ENCODE data around the gene KCNC4.

The KCNC4 gene

DNA sequence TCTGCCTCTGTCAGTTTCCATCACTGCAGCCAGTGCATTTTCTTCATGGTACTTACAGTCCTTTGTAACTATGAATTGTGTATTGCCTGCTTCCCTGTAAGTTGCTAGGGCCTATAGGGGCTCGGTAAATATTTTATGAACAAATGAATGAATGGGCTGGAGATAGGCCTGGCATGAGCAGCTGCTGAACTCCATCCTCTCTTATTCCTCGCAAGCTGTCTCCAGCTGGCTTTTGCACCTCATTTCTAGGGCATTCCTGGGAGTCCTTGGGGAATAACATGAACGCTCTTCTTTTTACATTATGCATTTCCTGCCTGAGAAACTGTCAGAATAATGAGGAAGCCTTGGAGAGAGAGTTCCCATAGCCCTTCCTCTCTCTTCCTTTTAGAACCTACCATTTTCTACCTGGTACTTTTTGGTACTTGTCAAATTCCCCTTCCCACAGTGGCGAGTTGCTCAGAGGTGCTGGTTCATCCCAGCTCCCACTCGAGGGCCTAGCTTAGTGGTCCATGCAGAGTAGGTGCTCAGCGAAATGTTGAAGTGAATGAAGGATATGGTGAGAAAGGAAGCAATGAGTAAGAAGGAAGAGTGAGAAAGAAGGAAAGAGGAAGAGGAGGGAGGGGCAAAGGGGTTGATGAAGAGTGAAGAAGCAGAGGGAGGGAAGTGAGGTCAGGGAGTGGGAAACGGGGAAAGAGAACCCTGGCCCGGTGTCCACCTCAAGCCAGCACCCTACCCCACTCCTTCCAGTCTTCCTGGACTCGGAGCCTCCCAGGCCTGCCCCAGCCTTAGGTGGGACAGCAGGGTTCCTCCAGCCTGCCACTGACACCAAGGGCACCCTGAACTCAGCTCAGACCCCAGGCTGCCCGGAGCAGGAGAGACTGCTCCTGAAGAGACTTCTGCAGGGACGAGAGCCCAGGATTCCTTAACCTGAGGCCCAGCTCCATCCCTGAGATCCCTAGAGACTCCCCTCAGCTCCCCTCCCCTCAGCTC, 29.6 kb downstream of the KCNC4 start:
- Histone ChIP-seq H3K27ac (ENCODE audit: low read length, poor library complexity, severe bottlenecking) (no peak overlapping the region), H3K4me2 (ENCODE audit: low read length, poor library complexity, severe bottlenecking) (no peak overlapping the region), H2AK5ac (ENCODE audit: low read length, severe bottlenecking) (no peak overlapping the region), H4K8ac (ENCODE audit: low read length) (no peak overlapping the region), H3K4ac (ENCODE audit: low read depth in 1 of 2, low read length in 2 of 2) (no peak overlapping the region), H2BK5ac (ENCODE audit: low read depth, low read length, poor library complexity, severe bottlenecking) (no peak overlapping the region), H4K91ac (ENCODE audit: low read length) (no peak overlapping the region), H3K9me3 (ENCODE audit: control insufficient read depth, low read length) (no peaks in the 10 kb centered on the region), H3K79me1 (replicated peaks; ENCODE audit: low read length, poor library complexity, severe bottlenecking) (no peaks in the 10 kb centered on the region), H3K23ac (ENCODE audit: low read length in 2 of 2) (no peak overlapping the region), H3K36me3 (ENCODE audit: control insufficient read depth in 1 of 2, insufficient read depth in 2 of 2, low read depth in 1 of 2, low read length in 2 of 2) (no peaks in the 10 kb centered on the region), H2BK15ac (ENCODE audit: low read depth, poor library complexity, severe bottlenecking) (no peak overlapping the region), H3K18ac (ENCODE audit: low read depth in 1 of 2, low read length in 2 of 2) (no peak overlapping the region), H2BK12ac (ENCODE audit: low read length in 2 of 2) (no peak overlapping the region), H3K9ac (ENCODE audit: low read length) (no peak overlapping the region), H3K27me3 (ENCODE audit: control insufficient read depth in 1 of 2, insufficient read depth in 1 of 2, low read length in 2 of 2) (peaks cover 0 to 69% of the 10 kb centered on the region in 2 experiments), H3K14ac (ENCODE audit: low read length in 2 of 2) (peak overlapping the region in 1 of 2 experiments; percentile 35), H2AFZ (ENCODE audit: low read depth, low read length) (no peak overlapping the region), H3K4me1 (ENCODE audit: control insufficient read depth, insufficient read depth, low read depth, low read length) (no peaks in the 10 kb centered on the region), H3K4me3 (ENCODE audit: insufficient read depth in 1 of 2, low read depth in 1 of 2, low read length in 2 of 2) (no peak overlapping the region), H2BK120ac (ENCODE audit: low read depth, low read length) (no peak overlapping the region)
- peak; percentile 4 for DNase-seq
- 67% methylated on average over 10 of the region's 11 CpGs for WGBS

DNA sequence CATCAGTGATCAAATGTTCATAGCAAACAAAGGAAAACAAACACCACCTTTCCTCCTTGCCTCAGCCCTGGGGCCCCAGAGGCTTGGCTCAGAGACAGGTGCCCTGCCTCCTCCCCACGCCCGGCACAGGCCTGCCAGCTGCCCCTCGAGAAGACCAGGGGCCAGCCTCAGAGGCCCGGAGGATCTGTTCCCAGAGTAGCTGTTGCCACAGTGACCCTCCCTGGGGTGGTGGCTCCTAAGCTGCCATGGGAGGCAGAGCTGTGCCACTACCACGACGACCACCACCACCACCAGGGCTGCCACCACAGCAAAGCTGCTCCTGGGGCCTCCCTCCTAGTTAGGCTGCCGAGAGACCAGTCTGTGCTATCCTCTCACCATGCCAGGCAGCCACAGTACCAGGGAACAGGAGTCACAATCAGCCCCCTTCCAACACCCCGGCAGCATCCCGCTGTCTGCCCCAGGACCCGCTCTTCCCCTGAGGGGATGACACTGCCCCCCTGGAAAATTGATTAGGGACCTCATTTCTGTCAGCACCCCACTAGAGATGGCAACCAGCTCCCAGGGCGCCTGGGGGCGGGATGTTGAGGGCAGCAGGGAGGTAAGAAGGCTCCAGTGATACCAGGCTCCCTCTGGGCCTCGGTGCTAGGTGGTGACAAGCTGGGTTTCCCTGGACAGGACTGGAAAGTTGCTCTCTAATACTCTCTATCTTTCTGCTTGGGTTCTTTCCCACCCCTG, 30.5 kb downstream of the KCNC4 start:
- H2AFZ ChIP-seq (ENCODE audit: low read depth, low read length): no peak overlapping the region
- H3K4me3 ChIP-seq (ENCODE audit: insufficient read depth in 1 of 2, low read depth in 1 of 2, low read length in 2 of 2): no peak overlapping the region
- no peak overlapping the region for H4K8ac ChIP-seq (ENCODE audit: low read length)

DNA sequence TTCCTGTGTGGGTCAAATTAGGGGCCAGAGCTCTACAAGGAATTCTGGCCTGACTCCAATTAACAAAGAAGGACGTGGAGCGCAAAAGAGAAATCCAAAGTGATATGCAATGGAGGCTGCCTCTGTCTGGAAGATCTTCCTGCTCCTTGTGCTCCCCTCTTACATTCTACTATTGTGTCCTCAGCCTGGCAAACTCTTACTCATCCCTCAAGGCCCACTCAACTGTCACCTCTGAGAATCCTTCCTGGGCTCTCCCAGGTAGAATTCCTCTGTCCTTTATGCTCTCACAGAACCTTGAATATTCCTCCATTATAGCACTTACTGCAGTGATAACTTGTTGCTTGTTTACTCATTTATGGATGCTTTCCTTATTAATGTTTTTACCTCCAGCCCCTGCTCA, 31.4 kb downstream of the KCNC4 start:
- Histone ChIP-seq H3K4me3 (ENCODE audit: insufficient read depth in 1 of 2, low read depth in 1 of 2, low read length in 2 of 2) (no peak overlapping the region), H2BK5ac (ENCODE audit: low read depth, low read length, poor library complexity, severe bottlenecking) (no peak overlapping the region)
- 12% methylated on average over 2 of the region's 2 CpGs for WGBS

More for the DNA sequence above, 30.5 kb downstream of the KCNC4 start:
- H3K79me1 ChIP-seq (replicated peaks; ENCODE audit: low read length, poor library complexity, severe bottlenecking): no peaks in the 10 kb centered on the region
- no peak overlapping the region for H2AK5ac ChIP-seq (ENCODE audit: low read length, severe bottlenecking)
- H3K27me3 ChIP-seq (ENCODE audit: control insufficient read depth in 1 of 2, insufficient read depth in 1 of 2, low read length in 2 of 2): peaks cover 0 to 69% of the 10 kb centered on the region in 2 experiments
- no peak overlapping the region for H3K14ac ChIP-seq (ENCODE audit: low read length in 2 of 2)
- no peaks in the 10 kb centered on the region for H3K4me1 ChIP-seq (ENCODE audit: control insufficient read depth, insufficient read depth, low read depth, low read length)
- WGBS: 81% methylated on average over 13 of the region's 13 CpGs
- H2BK120ac ChIP-seq (ENCODE audit: low read depth, low read length): no peak overlapping the region
- no peaks in the 10 kb centered on the region for H3K36me3 ChIP-seq (ENCODE audit: control insufficient read depth in 1 of 2, insufficient read depth in 2 of 2, low read depth in 1 of 2, low read length in 2 of 2)
- H3K4ac ChIP-seq (ENCODE audit: low read depth in 1 of 2, low read length in 2 of 2): no peak overlapping the region
- no peak overlapping the region for H2BK15ac ChIP-seq (ENCODE audit: low read depth, poor library complexity, severe bottlenecking)
- no peaks in the 10 kb centered on the region for H3K9me3 ChIP-seq (ENCODE audit: control insufficient read depth, low read length)
- no peak overlapping the region for H3K18ac ChIP-seq (ENCODE audit: low read depth in 1 of 2, low read length in 2 of 2)
- H3K23ac ChIP-seq (ENCODE audit: low read length in 2 of 2): no peak overlapping the region
- no peak overlapping the region for H3K27ac ChIP-seq (ENCODE audit: low read length, poor library complexity, severe bottlenecking)
- no peak overlapping the region for H2BK12ac ChIP-seq (ENCODE audit: low read length in 2 of 2)
- H2BK5ac ChIP-seq (ENCODE audit: low read depth, low read length, poor library complexity, severe bottlenecking): no peak overlapping the region
- H4K91ac ChIP-seq (ENCODE audit: low read length): no peak overlapping the region
- H3K9ac ChIP-seq (ENCODE audit: low read length): no peak overlapping the region
- DNase-seq: no peak
- no peak overlapping the region for H3K4me2 ChIP-seq (ENCODE audit: low read length, poor library complexity, severe bottlenecking)

DNA sequence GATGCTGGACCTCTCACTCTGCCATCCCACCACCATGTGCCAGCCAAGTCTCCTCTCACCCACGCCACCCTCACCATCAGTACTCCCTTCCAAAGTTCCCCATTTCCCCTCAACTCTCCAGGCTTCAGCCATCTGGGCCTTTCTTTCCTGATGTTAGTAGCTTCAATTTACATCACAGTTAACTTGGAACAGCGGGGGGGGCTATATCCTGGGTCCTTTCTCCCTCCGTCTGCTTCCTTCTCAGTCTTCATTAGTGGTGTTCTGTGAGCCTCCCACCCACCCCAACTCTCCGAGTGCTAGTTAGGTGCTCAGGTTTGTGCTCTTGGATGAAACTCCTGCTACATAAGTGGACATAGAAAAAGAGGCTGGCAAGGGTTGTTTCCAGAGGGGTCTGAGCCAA, 31.9 kb downstream of the KCNC4 start:
- no peak overlapping the region for H2BK5ac ChIP-seq (ENCODE audit: low read depth, low read length, poor library complexity, severe bottlenecking)
- no peak overlapping the region for H3K27ac ChIP-seq (ENCODE audit: low read length, poor library complexity, severe bottlenecking)
- H2AFZ ChIP-seq (ENCODE audit: low read depth, low read length): no peak overlapping the region
- no peak overlapping the region for H3K9ac ChIP-seq (ENCODE audit: low read length)
- no peak overlapping the region for H2BK15ac ChIP-seq (ENCODE audit: low read depth, poor library complexity, severe bottlenecking)
- no peak overlapping the region for H4K91ac ChIP-seq (ENCODE audit: low read length)
- no peak overlapping the region for H3K4ac ChIP-seq (ENCODE audit: low read depth in 1 of 2, low read length in 2 of 2)
- H2AK5ac ChIP-seq (ENCODE audit: low read length, severe bottlenecking): no peak overlapping the region
- H3K4me3 ChIP-seq (ENCODE audit: insufficient read depth in 1 of 2, low read depth in 1 of 2, low read length in 2 of 2): no peak overlapping the region
- WGBS: 64% methylated on average over 3 of the region's 4 CpGs
- no peak for DNase-seq
- H3K18ac ChIP-seq (ENCODE audit: low read depth in 1 of 2, low read length in 2 of 2): no peak overlapping the region
- H3K4me2 ChIP-seq (ENCODE audit: low read length, poor library complexity, severe bottlenecking): no peak overlapping the region
- H3K23ac ChIP-seq (ENCODE audit: low read length in 2 of 2): no peak overlapping the region
- H3K4me1 ChIP-seq (ENCODE audit: control insufficient read depth, insufficient read depth, low read depth, low read length): no peaks in the 10 kb centered on the region
- no peak overlapping the region for H3K14ac ChIP-seq (ENCODE audit: low read length in 2 of 2)
- no peaks in the 10 kb centered on the region for H3K9me3 ChIP-seq (ENCODE audit: control insufficient read depth, low read length)
- peaks cover 0 to 75% of the 10 kb centered on the region in 2 experiments for H3K27me3 ChIP-seq (ENCODE audit: control insufficient read depth in 1 of 2, insufficient read depth in 1 of 2, low read length in 2 of 2)
- no peaks in the 10 kb centered on the region for H3K79me1 ChIP-seq (replicated peaks; ENCODE audit: low read length, poor library complexity, severe bottlenecking)
- H4K8ac ChIP-seq (ENCODE audit: low read length): no peak overlapping the region
- no peak overlapping the region for H2BK12ac ChIP-seq (ENCODE audit: low read length in 2 of 2)
- H3K36me3 ChIP-seq (ENCODE audit: control insufficient read depth in 1 of 2, insufficient read depth in 2 of 2, low read depth in 1 of 2, low read length in 2 of 2): no peaks in the 10 kb centered on the region
- H2BK120ac ChIP-seq (ENCODE audit: low read depth, low read length): no peak overlapping the region

More for the DNA sequence above, 31.4 kb downstream of the KCNC4 start:
- no peak overlapping the region for H3K14ac ChIP-seq (ENCODE audit: low read length in 2 of 2)
- no peak overlapping the region for H2BK12ac ChIP-seq (ENCODE audit: low read length in 2 of 2)
- H4K91ac ChIP-seq (ENCODE audit: low read length): no peak overlapping the region
- no peak overlapping the region for H2AFZ ChIP-seq (ENCODE audit: low read depth, low read length)
- no peak overlapping the region for H2BK15ac ChIP-seq (ENCODE audit: low read depth, poor library complexity, severe bottlenecking)
- H3K27me3 ChIP-seq (ENCODE audit: control insufficient read depth in 1 of 2, insufficient read depth in 1 of 2, low read length in 2 of 2): peaks cover 0 to 75% of the 10 kb centered on the region in 2 experiments
- H4K8ac ChIP-seq (ENCODE audit: low read length): no peak overlapping the region
- no peak overlapping the region for H3K27ac ChIP-seq (ENCODE audit: low read length, poor library complexity, severe bottlenecking)
- H3K23ac ChIP-seq (ENCODE audit: low read length in 2 of 2): no peak overlapping the region
- H3K4me1 ChIP-seq (ENCODE audit: control insufficient read depth, insufficient read depth, low read depth, low read length): no peaks in the 10 kb centered on the region
- H3K79me1 ChIP-seq (replicated peaks; ENCODE audit: low read length, poor library complexity, severe bottlenecking): no peaks in the 10 kb centered on the region
- H3K9ac ChIP-seq (ENCODE audit: low read length): no peak overlapping the region
- DNase-seq: no peak
- H3K18ac ChIP-seq (ENCODE audit: low read depth in 1 of 2, low read length in 2 of 2): no peak overlapping the region
- H2BK120ac ChIP-seq (ENCODE audit: low read depth, low read length): no peak overlapping the region
- no peak overlapping the region for H2AK5ac ChIP-seq (ENCODE audit: low read length, severe bottlenecking)
- no peaks in the 10 kb centered on the region for H3K36me3 ChIP-seq (ENCODE audit: control insufficient read depth in 1 of 2, insufficient read depth in 2 of 2, low read depth in 1 of 2, low read length in 2 of 2)
- H3K4ac ChIP-seq (ENCODE audit: low read depth in 1 of 2, low read length in 2 of 2): no peak overlapping the region
- H3K4me2 ChIP-seq (ENCODE audit: low read length, poor library complexity, severe bottlenecking): no peak overlapping the region
- H3K9me3 ChIP-seq (ENCODE audit: control insufficient read depth, low read length): no peaks in the 10 kb centered on the region

Data from mesenchymal stem cell (in vitro differentiated cells and primary cell).